ACHN (cell line): ENCODE measurements around the gene TXNRD2.
A peak's percentile ranks its signal among the peaks of the same experiment; 100 is the strongest.

Source experiments
- DNase-seq: peaks from one replicate; pipeline ENCODE4 v3.0.0-alpha.2; 2015
- in situ Hi-C: cut with HindIII; loops from 2 replicates; pipeline ENCODE4 v1.10.0; 2017; ENCODE audit warnings: low sequenced_read_pairs, low pct_ligation_motif_present, low pct_unique_long_range_greater_than_20kb

Gene TXNRD2

GRCh38 chr22:19862619-19863246 lies 78.9 kb downstream of the TXNRD2 start:
- DNase-seq: no peak
- in situ Hi-C loops: no loop called here

- DNase-seq: no peak
- in situ Hi-C loops: no loop called here
Observed at GRCh38 chr22:19859861-19860510, 81.6 kb downstream of the TXNRD2 start.

- DNase-seq: no peak
- in situ Hi-C loops: no loop called here
Observed at GRCh38 chr22:19857382-19857781, 84.2 kb downstream of the TXNRD2 start.

- in situ Hi-C loops: no loop called here
- DNase-seq: peak; percentile 42
Observed at GRCh38 chr22:19855504-19856409, 85.9 kb downstream of the TXNRD2 start.

GRCh38 chr22:19854778-19855503 lies 86.7 kb downstream of the TXNRD2 start, which contains the start of the genes GNB1L and RTL10:
GNB1L (minus strand) TSS chr22:19854874; CDS start chr22:19821355, 33,519 bp downstream.
RTL10 (minus strand) TSS chr22:19854874; CDS start chr22:19852261, 2,613 bp downstream.
- DNase-seq: peak; percentile 94
- in situ Hi-C loops: no loop called here

- peak; percentile 5 for DNase-seq
Observed at GRCh38 chr22:19853879-19854777, 87.5 kb downstream of the TXNRD2 start.

GRCh38 chr22:19853058-19853878 lies 88.3 kb downstream of the TXNRD2 start:
- DNase-seq: no peak
- in situ Hi-C loops: no loop called here

More at GRCh38 chr22:19853879-19854777, 87.5 kb downstream of the TXNRD2 start:
- in situ Hi-C loops: no loop called here

GRCh38 chr22:19852177-19852781 lies 89.3 kb downstream of the TXNRD2 start:
- no peak for DNase-seq
- in situ Hi-C loops: no loop called here

- in situ Hi-C loops: no loop called here
- no peak for DNase-seq
Observed at GRCh38 chr22:19851291-19852176, 90.1 kb downstream of the TXNRD2 start.

- DNase-seq: no peak
- in situ Hi-C loops: no loop called here
Observed at GRCh38 chr22:19850763-19851109, 90.9 kb downstream of the TXNRD2 start.

- no peak for DNase-seq
- in situ Hi-C loops: no loop called here
Observed at GRCh38 chr22:19849835-19850762, 91.5 kb downstream of the TXNRD2 start.

- in situ Hi-C loops: no loop called here
- peak; percentile 11 for DNase-seq
Observed at GRCh38 chr22:19848298-19849224, 93.1 kb downstream of the TXNRD2 start.

GRCh38 chr22:19847345-19847632 lies 94.3 kb downstream of the TXNRD2 start:
- in situ Hi-C loops: no loop called here
- no peak for DNase-seq
